ENCODE results near the gene MICAL3.

Gene MICAL3

DNA sequence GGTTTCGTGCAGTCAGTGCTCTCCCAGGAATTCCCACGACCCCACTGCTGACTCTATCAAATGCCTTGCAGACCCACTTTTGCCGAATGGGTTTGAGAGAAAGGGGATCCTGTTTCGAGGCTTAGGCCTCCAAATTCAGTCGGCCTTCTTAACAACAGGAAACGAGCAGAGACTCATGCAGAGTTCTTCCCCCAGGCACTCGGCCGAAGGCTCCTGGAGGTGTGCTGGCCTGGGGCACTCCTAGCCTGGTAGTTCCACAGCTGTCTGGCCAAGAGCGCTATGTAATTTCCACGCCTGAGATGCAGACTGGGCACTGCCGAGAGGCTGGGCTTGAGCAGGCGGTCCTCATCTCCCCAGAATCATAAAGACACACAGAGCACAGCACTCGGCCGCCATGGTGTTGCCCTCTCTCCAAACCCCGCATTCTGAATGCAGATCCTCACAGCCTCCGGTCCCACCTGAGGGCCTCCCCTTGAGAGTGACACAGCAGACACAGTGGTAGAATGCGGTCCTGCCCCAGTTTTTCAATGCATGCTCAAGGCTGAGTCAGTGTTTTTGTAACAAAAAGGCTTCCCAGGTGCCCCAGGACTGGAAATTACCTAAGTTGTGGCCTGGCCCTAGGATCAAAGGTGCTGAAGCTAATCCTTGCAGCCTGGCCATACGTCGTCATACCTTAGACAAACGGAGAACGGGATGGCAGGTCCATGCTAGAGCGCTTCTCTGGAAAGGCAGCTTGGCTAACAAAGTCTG lies 219.9 kb downstream of the MICAL3 start:
- TF ChIP-seq CTCF (IDR thresholded peaks at IDR 0.05; ENCODE audit: low read depth, low read length, missing control alignments) = no peak
- Histone ChIP-seq H3K27me3 (replicated peaks) (no peaks in the 10 kb centered on the region), H3K36me3 (replicated peaks) (peaks cover 4% of the 10 kb centered on the region), H3K27ac (no peak overlapping the region), H3K4me3 (ENCODE audit: low read depth, low read length) (no peak overlapping the region)
- no peak for DNase-seq
- in situ Hi-C loops (cut with HindIII; ENCODE audit: low pct_ligation_motif_present, low sequenced_read_pairs) = no loop called here

GRCh38 chr22:17803609-17804270 lies 220.6 kb downstream of the MICAL3 start:
- H3K36me3 ChIP-seq (replicated peaks) = peaks cover 4% of the 10 kb centered on the region
- no peak for TF ChIP-seq CTCF (IDR thresholded peaks at IDR 0.05; ENCODE audit: low read depth, low read length, missing control alignments)
- in situ Hi-C loops (cut with HindIII; ENCODE audit: low pct_ligation_motif_present, low sequenced_read_pairs) = no loop called here

DNA sequence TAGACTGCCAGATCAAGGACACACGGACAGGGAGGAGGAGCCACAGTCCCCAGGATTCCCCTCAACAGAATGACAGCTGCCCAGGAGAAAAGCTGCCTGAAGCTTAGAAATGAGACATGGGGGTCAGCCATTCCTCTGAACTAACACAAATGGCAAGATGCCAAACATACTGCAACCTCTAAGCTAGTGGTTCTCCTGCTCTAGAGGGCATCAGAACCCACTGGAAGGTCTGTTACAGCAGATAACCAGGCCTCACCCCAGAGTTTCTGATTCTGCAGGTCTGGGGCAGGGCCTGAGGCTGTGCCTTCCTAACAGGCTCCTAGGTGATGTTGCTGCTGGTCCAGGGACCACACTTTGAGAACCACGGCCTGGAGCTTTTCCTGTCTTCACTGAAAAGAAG lies 221.5 kb downstream of the MICAL3 start:
- TF ChIP-seq CTCF (IDR thresholded peaks at IDR 0.05; ENCODE audit: low read depth, low read length, missing control alignments) = no peak
- Histone ChIP-seq H3K27ac (no peak overlapping the region), H3K27me3 (replicated peaks) (no peaks in the 10 kb centered on the region), H3K4me3 (ENCODE audit: low read depth, low read length) (no peak overlapping the region), H3K36me3 (replicated peaks) (peaks cover 4% of the 10 kb centered on the region)
- in situ Hi-C loops (cut with HindIII; ENCODE audit: low pct_ligation_motif_present, low sequenced_read_pairs) = no loop called here
- DNase-seq = no peak

More at GRCh38 chr22:17803609-17804270, 220.6 kb downstream of the MICAL3 start:
- H3K27me3 ChIP-seq (replicated peaks) = no peaks in the 10 kb centered on the region
- DNase-seq = no peak
- H3K4me3 ChIP-seq (ENCODE audit: low read depth, low read length) = no peak overlapping the region
- H3K27ac ChIP-seq = no peak overlapping the region

- in situ Hi-C loops (cut with HindIII; ENCODE audit: low pct_ligation_motif_present, low sequenced_read_pairs) = no loop called here
Measured at GRCh38 chr22:17802411-17802810, 221.9 kb downstream of the MICAL3 start.

GRCh38 chr22:17797721-17798559 lies 226.4 kb downstream of the MICAL3 start:
- H3K27ac ChIP-seq = no peak overlapping the region
- H3K4me3 ChIP-seq (ENCODE audit: low read depth, low read length) = no peak overlapping the region
- in situ Hi-C loops (cut with HindIII; ENCODE audit: low pct_ligation_motif_present, low sequenced_read_pairs) = no loop called here
- DNase-seq = no peak
- no peaks in the 10 kb centered on the region for H3K36me3 ChIP-seq (replicated peaks)
- H3K27me3 ChIP-seq (replicated peaks) = no peaks in the 10 kb centered on the region
- TF ChIP-seq CTCF (IDR thresholded peaks at IDR 0.05; ENCODE audit: low read depth, low read length, missing control alignments) = no peak

More at GRCh38 chr22:17802411-17802810, 221.9 kb downstream of the MICAL3 start:
- no peak for TF ChIP-seq CTCF (IDR thresholded peaks at IDR 0.05; ENCODE audit: low read depth, low read length, missing control alignments)
- no peak for DNase-seq
- Histone ChIP-seq H3K27me3 (replicated peaks) (no peaks in the 10 kb centered on the region), H3K36me3 (replicated peaks) (peaks cover 4% of the 10 kb centered on the region), H3K27ac (no peak overlapping the region), H3K4me3 (ENCODE audit: low read depth, low read length) (no peak overlapping the region)
